HG03108 (cell line): ENCODE data around the gene DNAJC21.

Experiments used
- ATAC-seq: cut with Tn5 transposase; IDR thresholded peaks from one replicate; pipeline ENCODE4 v1.9.1; 2021; ENCODE audit warnings: moderate library complexity; ENCODE audit not compliant: unreplicated experiment

Gene DNAJC21

DNA sequence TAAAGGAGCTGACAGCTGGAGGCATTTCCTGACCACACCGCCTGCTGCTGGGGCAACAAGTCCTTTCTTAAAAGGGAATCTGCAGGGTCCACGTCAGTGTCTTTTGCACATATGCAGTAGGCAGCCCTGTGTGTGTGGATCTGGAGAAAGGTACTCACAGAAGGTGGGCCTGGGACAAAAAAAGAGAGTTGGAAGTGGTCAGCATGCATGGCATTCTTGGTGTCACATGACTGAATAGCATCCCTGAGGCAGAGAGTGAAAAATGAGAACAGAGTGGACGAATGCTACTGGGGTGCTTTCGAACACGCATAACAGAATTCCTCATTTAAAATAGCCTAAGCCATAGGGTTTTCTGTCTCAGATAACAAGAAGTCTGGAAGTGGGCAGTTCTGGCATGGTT, 47.0 kb downstream of the DNAJC21 start:
- ATAC-seq: no peak

DNA sequence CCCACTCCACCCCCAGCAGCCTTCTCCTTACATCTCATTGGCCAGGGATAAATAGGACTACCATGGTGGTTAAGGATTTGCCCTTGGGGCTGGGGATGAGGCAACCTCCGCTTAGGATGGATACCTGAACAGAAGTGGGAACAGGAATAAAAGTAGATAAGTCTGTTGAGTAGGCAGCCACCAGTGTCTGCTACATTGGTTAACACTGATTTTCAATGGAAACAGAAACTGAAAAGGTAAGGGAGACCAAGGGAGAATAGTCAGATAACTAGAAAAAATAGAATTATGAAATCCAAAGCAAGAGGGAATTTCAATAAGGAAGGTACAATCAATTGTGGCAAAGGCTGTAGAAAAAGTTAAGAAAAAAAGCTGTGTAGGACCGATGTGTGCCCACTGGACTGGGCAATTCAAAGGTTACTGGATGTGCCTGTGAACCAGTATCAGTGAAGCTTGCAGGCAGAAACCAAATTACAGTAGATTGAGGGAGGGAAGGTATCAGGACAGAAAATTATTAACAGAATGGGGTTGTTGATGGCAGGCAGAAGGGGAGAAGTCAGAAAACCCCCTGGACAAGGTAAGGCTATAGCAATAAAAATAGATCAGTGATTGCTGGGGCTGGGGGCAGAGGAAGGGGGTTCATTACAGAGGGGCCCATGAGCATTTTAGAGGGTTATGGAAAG, 48.7 kb downstream of the DNAJC21 start:
- peak; percentile 91 for ATAC-seq

DNA sequence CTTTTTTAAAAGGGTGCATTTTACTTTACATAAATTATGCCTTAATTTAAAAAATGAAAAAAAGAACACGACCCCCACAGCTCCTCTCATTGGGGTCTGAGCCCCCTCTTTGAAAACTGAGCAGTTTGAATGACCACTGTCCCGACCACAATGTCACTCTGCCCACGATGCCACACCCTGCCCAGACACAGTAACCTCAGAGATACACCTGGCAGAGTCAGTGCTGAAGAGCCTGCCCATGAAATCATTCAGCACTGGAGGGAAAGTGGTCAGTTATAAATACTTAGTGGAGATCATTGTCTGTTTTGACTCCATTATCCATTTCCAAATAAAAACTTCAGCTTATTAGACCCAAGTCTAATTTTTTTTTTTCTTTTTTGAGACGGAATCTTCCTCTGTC, 49.3 kb downstream of the DNAJC21 start:
- ATAC-seq: no peak

GRCh38 chr5:34982823-34983222, 53.5 kb downstream of the DNAJC21 start:
- no peak for ATAC-seq

GRCh38 chr5:34986965-34987364, 57.6 kb downstream of the DNAJC21 start:
- no peak for ATAC-seq

GRCh38 chr5:34991486-34992238, 62.3 kb downstream of the DNAJC21 start:
- no peak for ATAC-seq

DNA sequence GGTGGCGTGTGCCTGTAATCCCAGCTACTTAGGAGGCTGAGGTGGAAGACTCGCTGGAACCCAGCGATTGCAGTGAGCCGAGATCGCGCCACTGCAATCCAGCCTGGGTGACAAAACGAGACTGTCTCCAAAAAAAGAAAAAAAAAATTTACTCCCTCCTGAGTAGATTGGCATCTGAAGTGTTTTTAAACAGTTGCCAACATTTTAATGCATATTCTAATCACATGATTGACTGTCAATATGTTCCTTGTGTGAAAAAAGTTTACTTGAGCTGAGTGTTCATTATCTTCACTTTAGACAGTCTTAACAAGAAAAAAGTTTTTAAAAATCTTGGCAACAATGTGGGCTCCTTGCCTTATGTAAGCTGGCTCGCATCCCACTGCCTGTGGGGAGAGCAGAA, 64.6 kb downstream of the DNAJC21 start:
- ATAC-seq: no peak

DNA sequence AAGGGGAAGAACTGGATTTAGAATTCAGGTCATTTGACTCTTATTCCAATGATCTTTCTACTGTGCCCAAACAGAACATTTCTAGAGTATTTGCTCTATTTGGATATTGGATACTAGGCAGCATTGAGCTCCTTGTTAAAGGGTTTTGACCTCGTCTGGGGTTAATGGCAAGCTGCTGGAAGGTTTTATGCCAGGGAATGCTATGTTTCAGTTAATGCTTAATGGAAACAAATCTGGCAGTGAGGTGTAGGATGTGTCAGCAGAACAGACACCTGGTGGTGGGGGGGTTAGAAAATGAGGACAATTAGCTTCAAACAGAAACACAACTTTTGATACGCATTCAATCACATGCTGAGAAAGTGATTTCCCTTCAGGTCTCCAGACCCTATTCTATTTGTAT, 66.9 kb downstream of the DNAJC21 start:
- no peak for ATAC-seq

GRCh38 chr5:34998058-34998789, 68.9 kb downstream of the DNAJC21 start:
- no peak for ATAC-seq

DNA sequence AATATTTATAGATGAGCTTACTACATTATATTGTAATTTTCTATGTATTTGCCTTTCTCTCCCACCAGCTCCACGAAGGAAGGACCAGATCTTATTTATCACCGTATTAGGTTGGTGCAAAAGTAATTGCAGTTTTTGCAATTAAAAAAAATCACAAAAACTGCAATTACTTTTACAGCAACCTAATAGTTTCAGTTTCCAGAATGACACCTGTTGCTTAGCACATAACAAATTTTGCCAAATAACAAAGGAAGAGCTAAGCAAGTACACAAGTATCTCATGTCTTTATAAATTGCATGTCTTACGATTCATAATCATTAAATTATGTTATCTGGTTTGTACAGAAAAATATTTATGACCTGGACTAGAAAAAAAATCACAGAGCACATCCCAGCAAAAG, 72.5 kb downstream of the DNAJC21 start:
- ATAC-seq: no peak

- no peak for ATAC-seq
Measured at GRCh38 chr5:35002459-35002858, 73.1 kb downstream of the DNAJC21 start.

DNA sequence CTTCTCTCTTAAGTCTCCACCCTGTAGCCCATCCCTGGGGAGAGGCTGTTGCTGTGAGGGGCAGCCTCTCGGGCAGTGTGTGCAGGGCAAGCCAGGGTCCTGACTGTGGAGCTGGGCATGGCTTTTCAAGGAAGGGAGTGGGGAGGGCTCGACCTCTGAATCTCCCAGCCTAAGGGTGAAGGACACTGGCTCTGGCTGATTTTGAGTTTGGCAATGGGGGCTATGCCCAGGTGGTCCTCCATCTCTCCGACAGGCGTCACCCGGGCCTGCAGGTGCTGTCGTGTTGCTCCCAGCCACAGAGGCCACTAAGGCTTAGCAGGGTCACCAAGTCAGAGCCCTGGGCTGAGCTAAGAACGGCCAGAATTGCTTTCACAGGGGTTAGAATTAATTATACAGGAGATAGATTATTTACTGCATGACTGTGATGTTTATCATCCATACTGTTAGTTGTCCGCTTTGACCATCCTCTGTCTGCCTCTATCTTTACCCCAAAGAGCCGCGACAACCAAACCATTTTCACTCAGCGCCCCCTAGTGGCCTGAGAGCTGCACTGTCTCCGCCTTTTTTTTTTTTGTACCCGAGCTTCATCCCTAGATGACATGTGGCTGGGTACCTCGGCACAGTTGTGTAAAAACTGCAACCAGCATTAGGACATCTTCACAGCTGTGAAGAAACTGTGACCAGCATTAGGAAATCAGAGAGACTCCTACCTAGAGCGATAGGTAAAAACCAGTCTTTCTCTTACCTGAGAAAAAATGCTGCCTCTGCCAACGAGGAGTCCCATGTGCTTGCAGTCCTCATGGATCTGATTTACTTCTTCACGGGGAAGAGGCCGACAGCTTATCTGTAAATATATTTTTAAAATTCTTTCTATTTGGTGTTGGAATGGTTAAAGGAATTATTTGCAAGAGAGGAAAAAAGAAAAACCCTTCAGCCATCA, 73.9 kb downstream of the DNAJC21 start:
- ATAC-seq: no peak

- no peak for ATAC-seq
Measured at GRCh38 chr5:35004200-35004599, 74.8 kb downstream of the DNAJC21 start.

GRCh38 chr5:35004771-35005170, 75.4 kb downstream of the DNAJC21 start:
- no peak for ATAC-seq
